Prostate gland (tissue), 2 donors: Measurements from ENCODE around the gene SRP68.

Experiments used
- POLR2A ChIP-seq: fragments of 450-650 bp; IDR thresholded peaks from one replicate; pipeline ENCODE4 v1.6.1; 2016; ENCODE audit warnings: antibody characterized with exemption, mild to moderate bottlenecking
- TF ChIP-seq, protein P1 (sequence below), 4 experiments: fragments of 200-600 bp in 2 of 4; fragments of 450-650 bp in 2 of 4; sonication (generic) in 2 of 4; IDR thresholded peaks; 1 replicate in 3 of 4; 2 replicates in 1 of 4; pipeline ENCODE4 v1.5.1; 2016 to 2019; ENCODE audit warnings: antibody characterized with exemption in 4 of 4, mild to moderate bottlenecking in 2 of 4, moderate library complexity in 2 of 4

DNA sequence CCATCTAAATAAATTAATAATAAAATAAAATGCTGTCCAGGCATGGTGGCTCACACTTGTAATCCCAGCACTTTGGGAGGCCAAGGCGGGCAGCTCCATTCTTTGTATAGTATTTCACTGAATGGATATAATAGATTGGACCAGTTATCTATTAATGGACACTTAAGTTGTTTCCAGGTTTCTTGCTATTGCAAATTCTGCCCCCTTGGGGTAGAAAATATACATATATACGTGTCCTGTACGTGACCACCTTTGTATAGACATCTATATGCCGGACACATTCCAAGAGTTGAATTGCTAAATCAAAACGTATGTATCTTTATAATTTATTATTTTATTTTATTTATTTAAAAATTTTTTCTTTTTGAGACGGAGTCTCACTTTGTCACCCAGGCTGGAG, 35.2 kb upstream of the SRP68 start:
- TF ChIP-seq, protein P1, sequence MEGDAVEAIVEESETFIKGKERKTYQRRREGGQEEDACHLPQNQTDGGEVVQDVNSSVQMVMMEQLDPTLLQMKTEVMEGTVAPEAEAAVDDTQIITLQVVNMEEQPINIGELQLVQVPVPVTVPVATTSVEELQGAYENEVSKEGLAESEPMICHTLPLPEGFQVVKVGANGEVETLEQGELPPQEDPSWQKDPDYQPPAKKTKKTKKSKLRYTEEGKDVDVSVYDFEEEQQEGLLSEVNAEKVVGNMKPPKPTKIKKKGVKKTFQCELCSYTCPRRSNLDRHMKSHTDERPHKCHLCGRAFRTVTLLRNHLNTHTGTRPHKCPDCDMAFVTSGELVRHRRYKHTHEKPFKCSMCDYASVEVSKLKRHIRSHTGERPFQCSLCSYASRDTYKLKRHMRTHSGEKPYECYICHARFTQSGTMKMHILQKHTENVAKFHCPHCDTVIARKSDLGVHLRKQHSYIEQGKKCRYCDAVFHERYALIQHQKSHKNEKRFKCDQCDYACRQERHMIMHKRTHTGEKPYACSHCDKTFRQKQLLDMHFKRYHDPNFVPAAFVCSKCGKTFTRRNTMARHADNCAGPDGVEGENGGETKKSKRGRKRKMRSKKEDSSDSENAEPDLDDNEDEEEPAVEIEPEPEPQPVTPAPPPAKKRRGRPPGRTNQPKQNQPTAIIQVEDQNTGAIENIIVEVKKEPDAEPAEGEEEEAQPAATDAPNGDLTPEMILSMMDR (IDR thresholded peaks at IDR 0.05) = no peak
- TF ChIP-seq POLR2A = no peak
